Neutrophil (primary cell): ENCODE data around the gene DOC2B.

Source experiments
- H3K27ac ChIP-seq: fragments of 200-600 bp; sonication (generic); 2 replicates; pipeline ENCODE4 v1.5.1; 2016; ENCODE audit warnings: mild to moderate bottlenecking, moderate library complexity
- H3K27me3 ChIP-seq: fragments of 200-600 bp; sonication (generic); 2 replicates; pipeline ENCODE4 v1.6.0; 2016; ENCODE audit warnings: mild to moderate bottlenecking
- H3K36me3 ChIP-seq: fragments of 200-600 bp; sonication (generic); 2 replicates; pipeline ENCODE4 v1.5.1; 2017
- H3K4me1 ChIP-seq, 2 experiments: fragments of 200-600 bp in 1 of 2; sonication (generic) in 1 of 2; 1 replicate in 1 of 2; 2 replicates in 1 of 2; pipeline versions ENCODE4 v1.5.1 to v1.6.1; 2013 to 2016; ENCODE audit warnings: low read depth in 1 of 2, low read length in 1 of 2, mild to moderate bottlenecking in 1 of 2, moderate library complexity in 1 of 2; ENCODE audit not compliant: control insufficient read depth in 1 of 2, insufficient read depth in 1 of 2
- H3K4me3 ChIP-seq, 2 experiments: fragments of 200-600 bp in 1 of 2; sonication (generic) in 1 of 2; 1 replicate in 1 of 2; 2 replicates in 1 of 2; pipeline ENCODE4 v1.5.1; 2013 to 2016; ENCODE audit warnings: low read depth in 1 of 2, low read length in 1 of 2, mild to moderate bottlenecking in 1 of 2, moderate library complexity in 1 of 2
- H3K9me3 ChIP-seq: fragments of 200-600 bp; sonication (generic); 2 replicates; pipeline ENCODE4 v1.5.1; 2016
- TF ChIP-seq, protein P1 (sequence below): fragments of 200-600 bp; sonication (generic); IDR thresholded peaks from 2 replicates; pipeline ENCODE4 v1.5.1; 2016; ENCODE audit warnings: antibody characterized with exemption

The DOC2B gene

DNA sequence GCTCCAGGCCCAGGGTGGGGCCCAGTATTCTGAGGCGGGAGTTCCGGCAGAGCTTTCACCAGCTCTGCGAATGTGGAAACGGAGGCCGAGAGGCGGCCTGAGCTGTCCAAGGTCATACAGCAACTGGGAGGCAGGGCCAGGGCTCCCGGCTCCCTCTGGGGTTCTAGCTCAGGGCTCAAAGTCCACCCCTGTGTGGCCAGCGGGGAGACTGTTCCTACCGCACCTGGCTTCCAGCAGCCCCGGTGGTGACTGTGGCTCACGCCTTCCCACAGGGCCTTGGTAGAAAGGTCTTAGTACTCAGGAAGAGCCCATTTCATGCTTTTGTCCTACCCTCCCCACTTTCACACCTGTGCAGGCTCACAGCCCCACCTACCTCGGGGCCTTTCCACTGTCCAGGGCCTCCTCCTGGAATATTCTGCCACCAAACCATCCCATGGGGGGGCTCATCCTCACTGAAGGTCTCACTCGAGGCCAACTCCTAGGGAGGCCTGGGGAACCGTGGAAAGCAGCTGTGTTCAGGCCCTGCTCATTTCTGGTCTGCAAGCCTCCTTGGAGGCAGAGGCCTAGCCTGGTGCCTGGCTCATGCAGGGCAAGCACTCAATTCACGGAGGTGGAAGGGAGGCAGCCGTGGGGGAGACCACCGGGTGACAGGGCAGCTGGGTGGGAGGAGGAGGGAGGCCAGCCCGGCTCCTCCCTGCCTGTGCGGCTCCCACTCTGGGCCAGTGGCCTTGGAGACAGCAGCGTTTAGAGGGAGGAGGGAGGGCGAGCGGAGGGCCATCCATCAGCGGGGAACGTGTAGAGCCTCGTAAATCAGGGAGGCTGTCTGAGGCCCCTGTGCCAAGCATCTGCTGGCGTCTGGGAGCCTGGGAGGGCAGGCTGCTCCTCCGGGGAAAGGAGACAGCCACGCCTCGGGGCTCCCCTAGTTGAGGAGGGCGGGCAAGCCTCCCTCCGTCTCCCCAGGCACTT lies 12.7 kb upstream of the DOC2B start:
- no peaks in the 10 kb centered on the region for H3K4me1 ChIP-seq
- H3K27me3 ChIP-seq, result peaks cover 7% of the 10 kb centered on the region
- H3K36me3 ChIP-seq, result no peaks in the 10 kb centered on the region
- TF ChIP-seq, protein P1, sequence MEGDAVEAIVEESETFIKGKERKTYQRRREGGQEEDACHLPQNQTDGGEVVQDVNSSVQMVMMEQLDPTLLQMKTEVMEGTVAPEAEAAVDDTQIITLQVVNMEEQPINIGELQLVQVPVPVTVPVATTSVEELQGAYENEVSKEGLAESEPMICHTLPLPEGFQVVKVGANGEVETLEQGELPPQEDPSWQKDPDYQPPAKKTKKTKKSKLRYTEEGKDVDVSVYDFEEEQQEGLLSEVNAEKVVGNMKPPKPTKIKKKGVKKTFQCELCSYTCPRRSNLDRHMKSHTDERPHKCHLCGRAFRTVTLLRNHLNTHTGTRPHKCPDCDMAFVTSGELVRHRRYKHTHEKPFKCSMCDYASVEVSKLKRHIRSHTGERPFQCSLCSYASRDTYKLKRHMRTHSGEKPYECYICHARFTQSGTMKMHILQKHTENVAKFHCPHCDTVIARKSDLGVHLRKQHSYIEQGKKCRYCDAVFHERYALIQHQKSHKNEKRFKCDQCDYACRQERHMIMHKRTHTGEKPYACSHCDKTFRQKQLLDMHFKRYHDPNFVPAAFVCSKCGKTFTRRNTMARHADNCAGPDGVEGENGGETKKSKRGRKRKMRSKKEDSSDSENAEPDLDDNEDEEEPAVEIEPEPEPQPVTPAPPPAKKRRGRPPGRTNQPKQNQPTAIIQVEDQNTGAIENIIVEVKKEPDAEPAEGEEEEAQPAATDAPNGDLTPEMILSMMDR, result no peak
- H3K27ac ChIP-seq, result no peak overlapping the region
- H3K9me3 ChIP-seq, result no peaks in the 10 kb centered on the region
- no peak overlapping the region for H3K4me3 ChIP-seq

DNA sequence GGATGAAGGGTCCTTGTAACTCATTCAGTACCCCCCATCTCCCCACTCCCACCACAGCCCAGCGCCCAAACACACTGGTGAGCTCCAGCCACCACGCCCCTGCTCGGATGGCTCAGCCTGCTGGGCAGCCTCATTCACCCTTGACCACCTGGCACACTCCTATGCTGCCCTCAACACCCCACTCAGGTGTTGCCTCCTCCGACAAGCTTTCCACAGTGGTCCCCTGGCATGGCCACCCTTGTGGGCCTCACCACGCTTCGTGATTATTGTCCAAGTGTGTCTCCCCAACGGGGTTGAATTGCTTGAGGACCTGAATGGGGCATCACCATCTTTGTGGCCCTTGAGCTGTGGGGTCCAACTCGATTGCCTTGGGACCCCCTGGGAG lies 12.0 kb upstream of the DOC2B start:
- Histone ChIP-seq H3K4me3 (no peak overlapping the region), H3K9me3 (no peaks in the 10 kb centered on the region), H3K4me1 (no peaks in the 10 kb centered on the region), H3K27me3 (peaks cover under 1% of the 10 kb centered on the region), H3K27ac (no peak overlapping the region), H3K36me3 (no peaks in the 10 kb centered on the region)
- TF ChIP-seq, protein P1, result no peak

DNA sequence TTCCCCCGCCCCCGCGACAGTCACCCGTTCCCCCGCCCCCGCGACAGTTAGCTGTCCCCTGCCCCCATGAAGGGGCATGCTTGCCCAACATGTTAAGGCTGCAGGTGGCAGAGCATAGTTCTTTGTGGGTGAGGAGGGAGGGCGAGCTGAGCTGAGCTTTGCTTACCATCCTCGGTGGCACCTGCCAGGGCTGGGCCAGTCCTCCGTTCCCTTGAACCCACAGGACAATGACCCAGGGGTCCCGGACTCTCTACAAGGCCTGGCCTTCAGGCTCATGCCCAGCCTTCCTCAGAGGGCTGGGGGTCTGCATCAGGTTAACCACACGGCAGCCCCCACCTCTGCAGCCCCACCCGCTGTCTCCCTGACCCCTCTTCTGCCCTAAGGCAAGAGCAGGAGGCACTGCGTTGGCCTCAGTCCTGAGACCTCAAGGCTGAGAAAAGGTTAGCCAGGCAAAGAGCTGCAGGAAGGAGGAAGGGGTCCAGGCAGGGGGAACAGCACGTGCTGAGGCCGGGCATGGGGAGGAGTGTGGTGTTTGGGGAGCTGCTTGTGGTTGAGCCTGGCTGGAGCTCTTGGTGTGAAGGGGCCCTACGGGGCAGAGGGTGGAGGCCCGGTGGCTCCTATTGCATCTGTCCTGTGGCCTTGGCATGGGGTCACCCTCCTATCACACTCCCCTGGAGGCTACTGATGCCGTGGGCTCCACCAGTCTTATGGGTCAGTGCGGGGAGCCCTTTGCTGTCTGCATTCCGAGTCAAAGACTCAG lies 11.4 kb upstream of the DOC2B start:
- H3K27ac ChIP-seq, result no peak overlapping the region
- no peaks in the 10 kb centered on the region for H3K36me3 ChIP-seq
- no peaks in the 10 kb centered on the region for H3K4me1 ChIP-seq
- H3K4me3 ChIP-seq, result no peak overlapping the region
- TF ChIP-seq, protein P1, result no peak
- H3K9me3 ChIP-seq, result no peaks in the 10 kb centered on the region
- H3K27me3 ChIP-seq, result no peaks in the 10 kb centered on the region

DNA sequence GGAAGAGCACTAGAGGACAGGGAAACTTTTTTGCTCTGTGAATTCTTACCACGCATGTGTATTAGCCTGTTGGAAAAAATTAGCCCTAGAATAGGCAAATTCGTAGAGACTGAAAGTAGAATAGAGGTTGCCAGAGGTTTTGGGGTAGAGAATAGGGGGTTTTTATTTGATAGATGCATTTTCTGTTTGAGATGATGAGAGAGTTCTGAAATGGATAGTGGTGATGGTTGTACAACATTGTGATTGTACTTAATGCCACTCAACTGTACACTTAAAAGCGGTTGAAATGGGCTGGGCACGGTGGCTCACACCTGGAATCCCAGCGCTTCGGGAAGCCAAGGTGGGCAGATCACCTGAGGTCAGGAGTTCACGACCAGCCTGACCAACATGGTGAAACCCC lies 8.0 kb upstream of the DOC2B start:
- TF ChIP-seq, protein P1, result no peak
- H3K9me3 ChIP-seq, result no peaks in the 10 kb centered on the region
- H3K4me3 ChIP-seq, result no peak overlapping the region
- H3K36me3 ChIP-seq, result no peaks in the 10 kb centered on the region
- H3K27ac ChIP-seq, result no peak overlapping the region
- H3K4me1 ChIP-seq, result peaks cover 11 to 13% of the 10 kb centered on the region in 2 experiments
- no peaks in the 10 kb centered on the region for H3K27me3 ChIP-seq

DNA sequence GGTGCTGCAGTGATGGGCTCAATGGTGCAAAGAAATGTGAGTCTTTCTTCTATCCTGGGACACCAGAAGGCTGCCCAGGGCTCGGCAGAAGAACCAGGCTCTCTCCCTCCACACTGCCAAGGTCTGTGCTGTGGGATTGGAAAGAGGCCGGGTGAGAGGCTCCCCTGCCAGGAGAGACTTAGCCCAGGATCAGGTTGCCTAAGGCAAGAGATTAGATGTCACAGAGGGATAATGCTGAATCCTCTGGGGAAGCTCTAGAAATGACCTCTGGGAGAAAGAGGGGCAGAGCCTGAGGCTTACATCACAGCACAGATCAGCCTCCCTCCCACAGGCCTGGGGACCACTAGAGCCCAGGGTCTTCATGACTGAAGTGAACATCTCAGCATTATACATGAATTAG lies 5.7 kb upstream of the DOC2B start:
- peaks cover 5% of the 10 kb centered on the region for H3K27me3 ChIP-seq
- H3K4me1 ChIP-seq, result peaks cover 34 to 36% of the 10 kb centered on the region in 2 experiments
- no peaks in the 10 kb centered on the region for H3K36me3 ChIP-seq
- H3K27ac ChIP-seq, result no peak overlapping the region
- TF ChIP-seq, protein P1, result no peak
- H3K4me3 ChIP-seq, result no peak overlapping the region
- H3K9me3 ChIP-seq, result no peaks in the 10 kb centered on the region
